IMR-90 (cell line): Measurements from ENCODE around the gene CDC42BPG. TPM values are rescaled to one million over a fixed set of nuclear protein-coding genes. Genes with fewer than 3 reads are reported as not detected.

ENCODE experiments used
- ATAC-seq: fragments of 200-7000 bp; cut with Tn5 transposase; 2 replicates; pipeline ENCODE4 v1.9.1; 2020; ENCODE audit warnings: low read depth, mild to moderate bottlenecking, moderate library complexity
- BruUV-seq: library from RNA; stranded (reverse); fragments of 400-500 nt; replicated peaks from 2 replicates; lab custom pipeline; 2021; lab: Mats Ljungman, UMichigan
- CTCF ChIA-PET: fragments of 300-600 bp; formaldehyde crosslinking; extraction: SDS; loops from one replicate; lab custom pipeline; 2021; ENCODE audit warnings: antibody characterized with exemption; lab: Yijun Ruan, JAX
- POLR2A ChIA-PET: fragments of 300-600 bp; sonication (Branson Sonifier 250); formaldehyde crosslinking; loops from one replicate; lab custom pipeline; 2022; ENCODE audit warnings: antibody characterized with exemption; ENCODE audit not compliant: unreplicated experiment; lab: Charles Lee
- DNase-seq: peaks from one replicate; pipeline ENCODE4 v3.0.0; 2013
- H2AFZ ChIP-seq: replicated peaks from 2 replicates; pipeline ENCODE3; 2013; ENCODE audit warnings: low read length, mild to moderate bottlenecking; ENCODE audit not compliant: poor library complexity
- H2AK5ac ChIP-seq: 2 replicates; pipeline ENCODE4 v1.6.1; 2013; ENCODE audit warnings: low read depth, low read length, inconsistent platforms
- H2AK9ac ChIP-seq: replicated peaks from 2 replicates; pipeline ENCODE3; 2013; ENCODE audit warnings: mild to moderate bottlenecking, low read depth, low read length, moderate library complexity; ENCODE audit not compliant: poor library complexity
- H2BK120ac ChIP-seq: 2 replicates; pipeline ENCODE4 v1.6.1; 2013; ENCODE audit warnings: low read depth, low read length, inconsistent platforms
- H2BK15ac ChIP-seq: 3 replicates; pipeline ENCODE4 v1.6.1; 2013; ENCODE audit warnings: low read depth, low read length, inconsistent platforms
- H2BK20ac ChIP-seq: 2 replicates; pipeline ENCODE4 v1.6.1; 2013; ENCODE audit warnings: low read depth, mild to moderate bottlenecking, inconsistent platforms, low read length, moderate library complexity
- H2BK5ac ChIP-seq: 2 replicates; pipeline ENCODE4 v1.6.1; 2013; ENCODE audit warnings: mild to moderate bottlenecking, low read depth, low read length, inconsistent platforms; ENCODE audit not compliant: poor library complexity, severe bottlenecking
- H3K14ac ChIP-seq: replicated peaks from 2 replicates; pipeline ENCODE4 v1.6.1; 2013; ENCODE audit warnings: low read depth, low read length, inconsistent platforms
- H3K18ac ChIP-seq: 2 replicates; pipeline ENCODE4 v1.6.1; 2013; ENCODE audit warnings: low read depth, low read length, control low read depth
- H3K23ac ChIP-seq: 2 replicates; pipeline ENCODE4 v1.6.1; 2013; ENCODE audit warnings: low read depth, low read length, inconsistent platforms
- H3K27ac ChIP-seq: 2 replicates; pipeline ENCODE4 v1.5.1; 2013; ENCODE audit warnings: mild to moderate bottlenecking, control low read depth, low read length; ENCODE audit not compliant: insufficient read depth
- H3K27me3 ChIP-seq: 2 replicates; pipeline ENCODE4 v1.6.1; 2013; ENCODE audit warnings: low read length; ENCODE audit not compliant: control insufficient read depth, insufficient read depth
- H3K36me3 ChIP-seq: 2 replicates; pipeline ENCODE4 v1.6.1; 2013; ENCODE audit warnings: low read length, mixed read lengths; ENCODE audit not compliant: control insufficient read depth, insufficient read depth
- H3K4ac ChIP-seq: 2 replicates; pipeline ENCODE4 v1.6.1; 2013; ENCODE audit warnings: low read depth, low read length, inconsistent platforms
- H3K4me1 ChIP-seq: 2 replicates; pipeline ENCODE4 v1.6.1; 2013; ENCODE audit warnings: low read length, mixed read lengths; ENCODE audit not compliant: control insufficient read depth, insufficient read depth
- H3K4me2 ChIP-seq: 2 replicates; pipeline ENCODE4 v1.6.1; 2013; ENCODE audit warnings: low read depth, mild to moderate bottlenecking, control low read depth, low read length, moderate library complexity
- H3K4me3 ChIP-seq: 2 replicates; pipeline ENCODE4 v1.5.1; 2013; ENCODE audit warnings: low read depth, mild to moderate bottlenecking, control low read depth, low read length, moderate library complexity; ENCODE audit not compliant: insufficient read depth
- H3K56ac ChIP-seq: 2 replicates; pipeline ENCODE4 v1.6.1; 2013; ENCODE audit warnings: low read length, inconsistent platforms; ENCODE audit not compliant: insufficient read depth; ENCODE audit errors: extremely low read depth
- H3K79me1 ChIP-seq, 2 experiments: 2 replicates each; pipeline ENCODE4 v1.6.1; 2013; ENCODE audit warnings: low read length in 2 of 2, inconsistent platforms in 1 of 2, low read depth in 1 of 2
- H3K9ac ChIP-seq: 2 replicates; pipeline ENCODE4 v1.6.1; 2013; ENCODE audit warnings: low read depth, low read length, control low read depth
- H3K9me1 ChIP-seq: 2 replicates; pipeline ENCODE4 v1.6.1; 2013; ENCODE audit warnings: low read length, inconsistent platforms; ENCODE audit not compliant: insufficient read depth
- H3K9me3 ChIP-seq: 2 replicates; pipeline ENCODE4 v1.6.1; 2013; ENCODE audit warnings: low read length; ENCODE audit not compliant: control insufficient read depth, insufficient read depth
- H4K20me1 ChIP-seq: 2 replicates; pipeline ENCODE4 v1.6.1; 2013; ENCODE audit warnings: low read length, inconsistent platforms; ENCODE audit not compliant: insufficient read depth
- H4K5ac ChIP-seq: 2 replicates; pipeline ENCODE4 v1.6.1; 2013; ENCODE audit warnings: mild to moderate bottlenecking, low read depth, low read length, control low read depth
- H4K8ac ChIP-seq, 2 experiments: 2 replicates each; pipeline ENCODE4 v1.6.1; 2013; ENCODE audit warnings: low read depth in 2 of 2, low read length in 2 of 2, control low read depth in 1 of 2, inconsistent platforms in 1 of 2
- H4K91ac ChIP-seq: 2 replicates; pipeline ENCODE4 v1.6.1; 2013; ENCODE audit warnings: low read depth, low read length, inconsistent platforms; ENCODE audit not compliant: insufficient read depth
- CTCF ChIP-seq: conservative IDR thresholded peaks from 2 replicates; pipeline ENCODE4 v1.5.1; 2012; ENCODE audit warnings: mild to moderate bottlenecking, low read depth, low read length, improper control_type of control experiment
- FOS ChIP-seq: fragments of 150-350 bp; IDR thresholded peaks from 2 replicates; pipeline ENCODE4 v1.6.1; 2016; ENCODE audit warnings: low read depth, low read length
- MXI1 ChIP-seq: IDR thresholded peaks from 2 replicates; pipeline ENCODE4 v1.6.1; 2012; ENCODE audit warnings: low read depth, mild to moderate bottlenecking, low read length, moderate library complexity, borderline replicate concordance
- POLR2A ChIP-seq: IDR thresholded peaks from 2 replicates; pipeline ENCODE4 v1.6.1; 2012; ENCODE audit warnings: mild to moderate bottlenecking, low read depth, low read length
- RCOR1 ChIP-seq: IDR thresholded peaks from 2 replicates; pipeline ENCODE4 v1.6.1; 2012; ENCODE audit warnings: mild to moderate bottlenecking, low read length, improper control_type of control experiment; ENCODE audit not compliant: insufficient replicate concordance
- RFX5 ChIP-seq: IDR thresholded peaks from 2 replicates; pipeline ENCODE4 v1.8.0; 2012; ENCODE audit warnings: low read depth, mild to moderate bottlenecking, low read length, moderate library complexity
- SMC3 ChIP-seq: fragments of 150-350 bp; IDR thresholded peaks from 2 replicates; pipeline ENCODE4 v1.6.1; 2016; ENCODE audit warnings: low read depth, mild to moderate bottlenecking, antibody characterized with exemption, low read length, moderate library complexity
- WGBS, 2 experiments: methylation state at CpG; one replicate each; pipeline versions ENCODE4 v1.1.5 to v1.1.7; 2013; ENCODE audit warnings: missing lambda C conversion rate in 2 of 2; ENCODE audit not compliant: insufficient read length in 1 of 2; ENCODE audit errors: extremely low coverage in 2 of 2; 5-methylcytosine and 5-hydroxymethylcytosine counted together
- dilution Hi-C: fragments of 300-500 bp; cut with HindIII; formaldehyde crosslinking; loops from one replicate; pipeline ENCODE4 v1.14.3; 2018; ENCODE audit warnings: low sequenced_read_pairs; ENCODE audit not compliant: unreplicated experiment
- in situ Hi-C: fragments of 300-500 bp; cut with MboI; formaldehyde crosslinking; loops from 3 replicates; pipeline ENCODE4 v1.14.3; 2019; ENCODE audit warnings: low sequenced_read_pairs, inconsistent platforms, mixed read lengths
- intact Hi-C: fragments of 100-400 bp; cut with micrococcal nuclease; formaldehyde crosslinking; loops from 2 replicates; pipeline ENCODE4 v1.10.0; 2022
- polyA plus RNA-seq, 3 experiments: library from polyadenylated mRNA; depleted of rRNA; stranded (reverse); fragments of >200 nt; gene quantifications; 2 replicates each; pipeline ENCODE4 v1.2.3, GENCODE V29; 2012; ENCODE audit warnings: low replicate concordance in 1 of 3
- total RNA-seq: library from RNA; depleted of rRNA; stranded (reverse); fragments of >200 nt; gene quantifications from 2 replicates; pipeline ENCODE4 v1.2.3, GENCODE V29; 2012

The CDC42BPG gene
- total and polyA plus RNA-seq, 2 of the 4 experiments (the other 2 are of a cell fraction): under 0.01 to 0.12 TPM

GRCh38 chr11:64870893-64871466 is 26.5 kb upstream of the CDC42BPG start:
- Histone ChIP-seq H3K4me2 (peak overlapping the region; percentile 26; the same call in 1 of the 2 replicates), H2AK5ac (peak overlapping the region; percentile 94), H3K9ac (no peak overlapping the region), H3K9me1 (peaks cover 50% of the 10 kb centered on the region), H3K4me1 (peaks cover 47% of the 10 kb centered on the region), H3K56ac (no peak overlapping the region), H4K20me1 (peaks cover 84% of the 10 kb centered on the region), H2BK15ac (no peak overlapping the region), H3K14ac (peak overlapping the region; percentile 39; the same call in 1 of the 2 replicates), H3K36me3 (peaks cover 38% of the 10 kb centered on the region), H3K27ac (peak overlapping the region; percentile 67), H4K8ac (peak overlapping the region in 1 of 2 experiments; percentile 73; a peak in 1 of 4 replicates), H2BK120ac (peak overlapping the region; percentile 86; the same call in 1 of the 2 replicates), H3K9me3 (no peaks in the 10 kb centered on the region), H4K91ac (no peak overlapping the region), H3K27me3 (no peaks in the 10 kb centered on the region), H3K18ac (no peak overlapping the region), H2AFZ (peak overlapping the region; percentile 74), H3K23ac (peak overlapping the region; percentile 94; the same call in 1 of the 2 replicates), H3K4ac (peak overlapping the region; percentile 91), H2AK9ac (peak overlapping the region; percentile 85), H3K4me3 (no peak overlapping the region), H3K79me1 (peaks cover 14 to 73% of the 10 kb centered on the region in 2 experiments; a peak in 3 of 4 replicates), H4K5ac (no peak overlapping the region), H2BK5ac (peak overlapping the region; percentile 67), H2BK20ac (no peak overlapping the region)
- ChIA-PET CTCF (interaction anchor here (1.0 kb wide), 1 partner anchor 17 kb away, joined by 3 read pairs; no protein-coding TSS in a partner anchor), POLR2A (no interaction called here)
- dilution Hi-C loops (no loop called here), in situ Hi-C loops (no loop called here), intact Hi-C loops (loop anchor here (1.0 kb wide), 1 partner anchor 7 kb away; the partner anchor contains the start of gene EHD1)
- TF ChIP-seq POLR2A: 0 out of 2 replicates have a peak, but pooled peaks have one; percentile 0
- TF ChIP-seq FOS: no peak
- TF ChIP-seq RCOR1: no peak
- TF ChIP-seq RFX5: no peak
- TF ChIP-seq CTCF: no peak
- TF ChIP-seq MXI1: no peak
- TF ChIP-seq SMC3: no peak
- no TSS peak for BruUV-seq
- 81% methylated on average over 14 of the region's 20 CpGs; no CpG with 5 or more reads in 1 of the 2 experiments for WGBS, 2 experiments
- DNase-seq (no peak), ATAC-seq (no peak)
